ENCODE data around the gene MICAL2. TPM values are rescaled to one million over a fixed set of nuclear protein-coding genes. Genes with fewer than 3 reads are reported as not detected.

The MICAL2 gene
- total and polyA plus RNA-seq, 2 of the 8 experiments (the other 6 are each of a cell fraction or from before 2014, with no cell fraction given): 1.3 to 4.1 TPM

- no peak for TF ChIP-seq SUZ12 (IDR thresholded peaks at IDR 0.05; ENCODE audit: low read length)
- no peak for TF ChIP-seq NRF1 (IDR thresholded peaks at IDR 0.05; ENCODE audit: low read depth, low read length)
Measured at GRCh38 chr11:12150831-12151382, 40.5 kb downstream of the MICAL2 start (continued).

Measured in H1 (cell line).